HCT116 (cell line): Measurements from ENCODE around the gene SPSB2.

Experiments
- ELF1 ChIP-seq: IDR thresholded peaks from 2 replicates; pipeline ENCODE4 v1.6.1; 2012; ENCODE audit warnings: low read depth, borderline replicate concordance
- POLR2A ChIP-seq: IDR thresholded peaks from 2 replicates; pipeline ENCODE4 v1.7.0; 2011; ENCODE audit warnings: borderline replicate concordance; ENCODE audit not compliant: insufficient read depth, insufficient read length; ENCODE audit errors: extremely low read depth
- POLR2AphosphoS5 ChIP-seq: IDR thresholded peaks from 2 replicates; pipeline ENCODE4 v1.6.1; 2011; ENCODE audit warnings: mild to moderate bottlenecking, low read depth, low read length, moderate library complexity
- SIN3A ChIP-seq: IDR thresholded peaks from 2 replicates; pipeline ENCODE4 v1.6.1; 2012; ENCODE audit warnings: low read depth
- TCF7L2 ChIP-seq: IDR thresholded peaks from 2 replicates; pipeline ENCODE4 v1.7.0; 2011; ENCODE audit warnings: borderline replicate concordance, inconsistent platforms; ENCODE audit not compliant: insufficient read depth, insufficient read length; ENCODE audit errors: extremely low read depth
- TF ChIP-seq, protein P1 (sequence below): IDR thresholded peaks from 2 replicates; pipeline ENCODE4 v1.6.1; 2012
- TF ChIP-seq, protein P2 (sequence below): IDR thresholded peaks from 2 replicates; pipeline ENCODE4 v1.6.1; 2012
- TF ChIP-seq, protein P3 (sequence below): IDR thresholded peaks from 2 replicates; pipeline ENCODE4 v1.6.1; 2012; ENCODE audit warnings: low read depth
- TF ChIP-seq, protein P4 (sequence below), 3 experiments: fragments of 200-600 bp in 1 of 3; sonication (generic) in 1 of 3; IDR thresholded peaks in 2 of 3; conservative IDR thresholded peaks in 1 of 3; 2 replicates each; pipeline ENCODE4 v1.5.1; 2012 to 2017; ENCODE audit warnings: low read depth in 2 of 3, low read length in 2 of 3, antibody characterized with exemption in 1 of 3, borderline replicate concordance in 1 of 3, control low read depth in 1 of 3, mild to moderate bottlenecking in 1 of 3, mixed read lengths in 1 of 3, mixed run types in 1 of 3, moderate library complexity in 1 of 3; ENCODE audit not compliant: insufficient read depth in 1 of 3
- TF ChIP-seq, protein P5 (sequence below): IDR thresholded peaks from 2 replicates; pipeline ENCODE4 v1.6.1; 2011; ENCODE audit warnings: mild to moderate bottlenecking, low read length, moderate library complexity; ENCODE audit not compliant: insufficient replicate concordance; ENCODE audit errors: extremely low read depth

DNA sequence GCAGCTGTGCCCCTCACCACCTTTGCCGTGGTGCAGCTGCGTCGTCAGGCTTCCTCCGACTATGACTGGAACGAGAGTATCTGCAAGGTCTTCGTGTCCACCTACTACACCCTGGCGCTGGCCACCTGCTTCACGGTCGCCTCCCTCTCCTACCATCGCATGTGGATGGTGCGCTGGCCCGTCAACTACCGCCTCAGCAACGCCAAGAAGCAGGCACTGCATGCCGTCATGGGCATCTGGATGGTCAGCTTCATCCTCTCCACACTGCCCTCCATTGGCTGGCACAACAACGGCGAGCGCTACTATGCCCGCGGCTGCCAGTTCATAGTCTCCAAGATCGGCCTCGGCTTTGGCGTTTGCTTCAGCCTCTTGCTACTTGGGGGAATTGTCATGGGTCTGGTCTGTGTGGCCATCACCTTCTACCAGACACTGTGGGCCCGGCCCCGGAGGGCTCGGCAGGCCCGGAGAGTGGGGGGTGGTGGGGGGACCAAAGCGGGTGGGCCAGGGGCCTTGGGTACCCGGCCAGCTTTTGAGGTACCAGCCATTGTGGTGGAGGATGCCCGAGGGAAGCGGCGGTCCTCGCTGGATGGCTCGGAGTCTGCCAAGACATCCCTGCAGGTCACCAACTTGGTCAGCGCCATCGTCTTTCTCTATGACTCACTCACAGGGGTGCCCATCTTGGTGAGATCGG, 48.9 kb downstream of the SPSB2 start:
- TF ChIP-seq POLR2AphosphoS5 (no peak; the same call in 1 of the 2 replicates), TCF7L2 (no peak), POLR2A (no peak), SIN3A (no peak), ELF1 (no peak)
- TF ChIP-seq, protein P1, sequence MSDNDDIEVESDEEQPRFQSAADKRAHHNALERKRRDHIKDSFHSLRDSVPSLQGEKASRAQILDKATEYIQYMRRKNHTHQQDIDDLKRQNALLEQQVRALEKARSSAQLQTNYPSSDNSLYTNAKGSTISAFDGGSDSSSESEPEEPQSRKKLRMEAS = no peak
- TF ChIP-seq, protein P2, sequence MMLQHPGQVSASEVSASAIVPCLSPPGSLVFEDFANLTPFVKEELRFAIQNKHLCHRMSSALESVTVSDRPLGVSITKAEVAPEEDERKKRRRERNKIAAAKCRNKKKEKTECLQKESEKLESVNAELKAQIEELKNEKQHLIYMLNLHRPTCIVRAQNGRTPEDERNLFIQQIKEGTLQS = no peak
- TF ChIP-seq, protein P3, sequence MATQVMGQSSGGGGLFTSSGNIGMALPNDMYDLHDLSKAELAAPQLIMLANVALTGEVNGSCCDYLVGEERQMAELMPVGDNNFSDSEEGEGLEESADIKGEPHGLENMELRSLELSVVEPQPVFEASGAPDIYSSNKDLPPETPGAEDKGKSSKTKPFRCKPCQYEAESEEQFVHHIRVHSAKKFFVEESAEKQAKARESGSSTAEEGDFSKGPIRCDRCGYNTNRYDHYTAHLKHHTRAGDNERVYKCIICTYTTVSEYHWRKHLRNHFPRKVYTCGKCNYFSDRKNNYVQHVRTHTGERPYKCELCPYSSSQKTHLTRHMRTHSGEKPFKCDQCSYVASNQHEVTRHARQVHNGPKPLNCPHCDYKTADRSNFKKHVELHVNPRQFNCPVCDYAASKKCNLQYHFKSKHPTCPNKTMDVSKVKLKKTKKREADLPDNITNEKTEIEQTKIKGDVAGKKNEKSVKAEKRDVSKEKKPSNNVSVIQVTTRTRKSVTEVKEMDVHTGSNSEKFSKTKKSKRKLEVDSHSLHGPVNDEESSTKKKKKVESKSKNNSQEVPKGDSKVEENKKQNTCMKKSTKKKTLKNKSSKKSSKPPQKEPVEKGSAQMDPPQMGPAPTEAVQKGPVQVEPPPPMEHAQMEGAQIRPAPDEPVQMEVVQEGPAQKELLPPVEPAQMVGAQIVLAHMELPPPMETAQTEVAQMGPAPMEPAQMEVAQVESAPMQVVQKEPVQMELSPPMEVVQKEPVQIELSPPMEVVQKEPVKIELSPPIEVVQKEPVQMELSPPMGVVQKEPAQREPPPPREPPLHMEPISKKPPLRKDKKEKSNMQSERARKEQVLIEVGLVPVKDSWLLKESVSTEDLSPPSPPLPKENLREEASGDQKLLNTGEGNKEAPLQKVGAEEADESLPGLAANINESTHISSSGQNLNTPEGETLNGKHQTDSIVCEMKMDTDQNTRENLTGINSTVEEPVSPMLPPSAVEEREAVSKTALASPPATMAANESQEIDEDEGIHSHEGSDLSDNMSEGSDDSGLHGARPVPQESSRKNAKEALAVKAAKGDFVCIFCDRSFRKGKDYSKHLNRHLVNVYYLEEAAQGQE = no peak
- TF ChIP-seq, protein P4, sequence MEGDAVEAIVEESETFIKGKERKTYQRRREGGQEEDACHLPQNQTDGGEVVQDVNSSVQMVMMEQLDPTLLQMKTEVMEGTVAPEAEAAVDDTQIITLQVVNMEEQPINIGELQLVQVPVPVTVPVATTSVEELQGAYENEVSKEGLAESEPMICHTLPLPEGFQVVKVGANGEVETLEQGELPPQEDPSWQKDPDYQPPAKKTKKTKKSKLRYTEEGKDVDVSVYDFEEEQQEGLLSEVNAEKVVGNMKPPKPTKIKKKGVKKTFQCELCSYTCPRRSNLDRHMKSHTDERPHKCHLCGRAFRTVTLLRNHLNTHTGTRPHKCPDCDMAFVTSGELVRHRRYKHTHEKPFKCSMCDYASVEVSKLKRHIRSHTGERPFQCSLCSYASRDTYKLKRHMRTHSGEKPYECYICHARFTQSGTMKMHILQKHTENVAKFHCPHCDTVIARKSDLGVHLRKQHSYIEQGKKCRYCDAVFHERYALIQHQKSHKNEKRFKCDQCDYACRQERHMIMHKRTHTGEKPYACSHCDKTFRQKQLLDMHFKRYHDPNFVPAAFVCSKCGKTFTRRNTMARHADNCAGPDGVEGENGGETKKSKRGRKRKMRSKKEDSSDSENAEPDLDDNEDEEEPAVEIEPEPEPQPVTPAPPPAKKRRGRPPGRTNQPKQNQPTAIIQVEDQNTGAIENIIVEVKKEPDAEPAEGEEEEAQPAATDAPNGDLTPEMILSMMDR (IDR thresholded peaks at IDR 0.05 in 2 of 3, conservative IDR thresholded peaks at IDR 0.05 in 1 of 3; ENCODE audit: borderline replicate concordance in 1 of 3, insufficient read depth in 1 of 3, low read depth in 2 of 3, low read length in 2 of 3) = no peak
- TF ChIP-seq, protein P5, sequence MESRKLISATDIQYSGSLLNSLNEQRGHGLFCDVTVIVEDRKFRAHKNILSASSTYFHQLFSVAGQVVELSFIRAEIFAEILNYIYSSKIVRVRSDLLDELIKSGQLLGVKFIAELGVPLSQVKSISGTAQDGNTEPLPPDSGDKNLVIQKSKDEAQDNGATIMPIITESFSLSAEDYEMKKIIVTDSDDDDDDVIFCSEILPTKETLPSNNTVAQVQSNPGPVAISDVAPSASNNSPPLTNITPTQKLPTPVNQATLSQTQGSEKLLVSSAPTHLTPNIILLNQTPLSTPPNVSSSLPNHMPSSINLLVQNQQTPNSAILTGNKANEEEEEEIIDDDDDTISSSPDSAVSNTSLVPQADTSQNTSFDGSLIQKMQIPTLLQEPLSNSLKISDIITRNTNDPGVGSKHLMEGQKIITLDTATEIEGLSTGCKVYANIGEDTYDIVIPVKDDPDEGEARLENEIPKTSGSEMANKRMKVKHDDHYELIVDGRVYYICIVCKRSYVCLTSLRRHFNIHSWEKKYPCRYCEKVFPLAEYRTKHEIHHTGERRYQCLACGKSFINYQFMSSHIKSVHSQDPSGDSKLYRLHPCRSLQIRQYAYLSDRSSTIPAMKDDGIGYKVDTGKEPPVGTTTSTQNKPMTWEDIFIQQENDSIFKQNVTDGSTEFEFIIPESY = no peak
